ENCODE data around the gene KRT12. TPM values are rescaled to one million over a fixed set of nuclear protein-coding genes. Genes with fewer than 3 reads are reported as not detected.
"Not testable (repeated sequence)": the region's sequence is repeated elsewhere in the genome, so short reads cannot be mapped to it uniquely, and the experiment has no call there.

The KRT12 gene
- total RNA-seq, 1 donor from 2014 or later = not detected

- Mint-ChIP-seq H3K4me3 (ENCODE audit: low read depth) (peak overlapping the region; percentile 81), H3K27ac (peak overlapping the region; percentile 90), H3K4me1 (ENCODE audit: low read depth) (peaks cover 1% of the 10 kb centered on the region), H3K9me3 (ENCODE audit: low read depth) (no peaks in the 10 kb centered on the region), H3K36me3 (ENCODE audit: insufficient read depth) (peaks cover 14% of the 10 kb centered on the region), H3K27me3 (peaks cover 16% of the 10 kb centered on the region)
- TF ChIP-seq CTCF (IDR thresholded peaks at IDR 0.05; ENCODE audit: unreplicated experiment) = no peak
- DNase-seq (ENCODE audit: low spot score, unreplicated experiment) = peak; percentile 63
Observed at GRCh38 chr17:40818733-40819527, 48.1 kb downstream of the KRT12 start.

GRCh38 chr17:40818343-40818732, 48.7 kb downstream of the KRT12 start:
- Mint-ChIP-seq H3K4me1 (ENCODE audit: low read depth) (peaks cover 1% of the 10 kb centered on the region), H3K9me3 (ENCODE audit: low read depth) (no peaks in the 10 kb centered on the region), H3K4me3 (ENCODE audit: low read depth) (peak overlapping the region; percentile 78), H3K27ac (peak overlapping the region; percentile 76), H3K27me3 (peaks cover 18% of the 10 kb centered on the region), H3K36me3 (ENCODE audit: insufficient read depth) (peaks cover 14% of the 10 kb centered on the region)
- no peak for DNase-seq (ENCODE audit: low spot score, unreplicated experiment)
- TF ChIP-seq CTCF (IDR thresholded peaks at IDR 0.05; ENCODE audit: unreplicated experiment) = no peak

GRCh38 chr17:40817103-40817682, 49.8 kb downstream of the KRT12 start:
- no peak for TF ChIP-seq CTCF (IDR thresholded peaks at IDR 0.05; ENCODE audit: unreplicated experiment)
- peak overlapping the region; percentile 64 for H3K4me3 Mint-ChIP-seq (ENCODE audit: low read depth)
- H3K9me3 Mint-ChIP-seq (ENCODE audit: low read depth) = no peaks in the 10 kb centered on the region
- peaks cover 14% of the 10 kb centered on the region for H3K36me3 Mint-ChIP-seq (ENCODE audit: insufficient read depth)
- no peak overlapping the region for H3K27ac Mint-ChIP-seq
- peaks cover 1% of the 10 kb centered on the region for H3K4me1 Mint-ChIP-seq (ENCODE audit: low read depth)
- no peak for DNase-seq (ENCODE audit: low spot score, unreplicated experiment)
- peaks cover 28% of the 10 kb centered on the region for H3K27me3 Mint-ChIP-seq

- no peak for DNase-seq (ENCODE audit: low spot score, unreplicated experiment)
- H3K27ac Mint-ChIP-seq = no peak overlapping the region
- H3K4me3 Mint-ChIP-seq (ENCODE audit: low read depth) = no peak overlapping the region
- H3K4me1 Mint-ChIP-seq (ENCODE audit: low read depth) = peaks cover 1% of the 10 kb centered on the region
- no peak for TF ChIP-seq CTCF (IDR thresholded peaks at IDR 0.05; ENCODE audit: unreplicated experiment)
- H3K9me3 Mint-ChIP-seq (ENCODE audit: low read depth) = no peaks in the 10 kb centered on the region
- H3K27me3 Mint-ChIP-seq = peaks cover 34% of the 10 kb centered on the region
- peaks cover 14% of the 10 kb centered on the region for H3K36me3 Mint-ChIP-seq (ENCODE audit: insufficient read depth)
Observed at GRCh38 chr17:40816569-40816968, 50.5 kb downstream of the KRT12 start.

GRCh38 chr17:40815381-40815780, 51.6 kb downstream of the KRT12 start:
- H3K36me3 Mint-ChIP-seq (ENCODE audit: insufficient read depth) = peaks cover 14% of the 10 kb centered on the region
- H3K9me3 Mint-ChIP-seq (ENCODE audit: low read depth) = no peaks in the 10 kb centered on the region
- H3K27ac Mint-ChIP-seq = no peak overlapping the region
- H3K27me3 Mint-ChIP-seq = peaks cover 42% of the 10 kb centered on the region
- H3K4me3 Mint-ChIP-seq (ENCODE audit: low read depth) = no peak overlapping the region
- no peak for DNase-seq (ENCODE audit: low spot score, unreplicated experiment)
- peaks cover 1% of the 10 kb centered on the region for H3K4me1 Mint-ChIP-seq (ENCODE audit: low read depth)
- TF ChIP-seq CTCF (IDR thresholded peaks at IDR 0.05; ENCODE audit: unreplicated experiment) = no peak

- not testable (repeated sequence) for H3K27ac Mint-ChIP-seq; H3K4me1 Mint-ChIP-seq (ENCODE audit: low read depth); H3K4me3 Mint-ChIP-seq (ENCODE audit: low read depth); H3K9me3 Mint-ChIP-seq (ENCODE audit: low read depth); DNase-seq (ENCODE audit: low spot score, unreplicated experiment)
- peaks cover 11% of the 10 kb centered on the region for H3K36me3 Mint-ChIP-seq (ENCODE audit: insufficient read depth)
- H3K27me3 Mint-ChIP-seq = peaks cover 45% of the 10 kb centered on the region
Observed at GRCh38 chr17:40814657-40815056, 52.4 kb downstream of the KRT12 start.
